ENCODE data around the gene RSAD1.
A peak's percentile ranks its signal among the peaks of the same experiment; 100 is the strongest.

RSAD1 gene

DNA sequence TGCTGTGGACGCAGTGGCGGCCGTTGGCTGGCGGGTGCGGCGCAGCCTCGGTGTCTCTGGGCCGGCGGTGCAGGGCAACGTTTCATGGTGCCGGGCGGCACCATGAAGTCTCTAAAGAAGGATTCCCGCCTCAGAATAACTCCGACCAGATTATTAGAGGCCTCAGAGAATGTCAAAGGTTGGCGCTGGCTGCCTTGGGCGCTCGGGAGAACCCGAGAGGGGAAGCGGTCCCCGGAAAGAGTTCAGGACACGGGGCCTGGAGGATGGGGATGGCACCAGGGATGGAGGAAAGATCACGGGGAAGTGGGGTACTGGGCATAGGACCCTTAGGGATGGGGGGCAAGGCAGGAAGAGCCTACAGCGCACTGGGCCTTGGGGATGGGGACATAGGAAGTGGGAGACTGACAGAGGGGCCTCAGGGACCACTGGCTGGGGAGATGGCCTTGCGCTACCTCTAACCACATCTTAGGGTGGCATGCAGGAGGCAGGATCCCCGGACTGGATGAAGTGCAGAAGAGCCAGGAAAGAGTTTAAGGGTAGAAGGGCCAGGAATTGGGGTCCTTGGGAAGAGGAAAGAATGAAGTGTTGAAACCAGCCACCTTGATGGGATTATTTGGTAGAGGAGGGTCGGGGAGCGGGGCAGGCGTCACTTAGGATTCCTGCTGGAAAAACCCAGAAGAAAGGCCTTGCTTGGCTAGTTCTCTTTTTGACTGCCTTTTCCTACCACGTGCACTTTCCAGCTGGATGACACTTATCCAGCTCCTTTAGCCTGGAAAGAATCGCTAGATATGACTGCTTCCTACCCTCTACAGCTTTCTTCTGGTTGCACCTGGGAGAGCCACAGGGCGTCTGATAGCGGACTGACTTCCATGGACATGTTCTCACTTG is 30.2 kb downstream of the RSAD1 start:
- H3K9ac ChIP-seq (ENCODE audit: low read length), result peak overlapping the region; percentile 71

DNA sequence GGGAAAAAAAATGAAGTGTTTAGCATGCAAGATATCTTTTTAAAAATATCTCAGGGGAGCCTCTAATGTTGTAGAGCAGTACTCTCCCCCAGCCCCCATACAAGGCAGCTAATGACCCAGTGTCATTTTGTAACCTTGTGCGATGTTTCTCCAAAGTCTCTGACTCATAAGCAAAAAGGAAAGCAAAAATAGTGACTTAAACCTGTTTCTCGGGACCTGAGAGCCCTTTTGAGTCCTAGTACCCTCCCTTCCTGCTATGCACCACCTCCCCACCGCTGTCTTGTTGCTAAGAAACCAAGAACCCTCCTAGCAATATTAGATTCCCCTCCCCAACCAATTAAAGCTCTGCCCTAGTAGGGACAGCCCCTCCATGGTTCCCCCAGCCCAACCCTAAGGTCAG is 32.4 kb downstream of the RSAD1 start:
- Histone ChIP-seq H3K79me2 (ENCODE audit: insufficient read depth, low read length) (no peaks in the 10 kb centered on the region), H3K9ac (ENCODE audit: low read length) (no peak overlapping the region)
- TF ChIP-seq, protein P1, sequence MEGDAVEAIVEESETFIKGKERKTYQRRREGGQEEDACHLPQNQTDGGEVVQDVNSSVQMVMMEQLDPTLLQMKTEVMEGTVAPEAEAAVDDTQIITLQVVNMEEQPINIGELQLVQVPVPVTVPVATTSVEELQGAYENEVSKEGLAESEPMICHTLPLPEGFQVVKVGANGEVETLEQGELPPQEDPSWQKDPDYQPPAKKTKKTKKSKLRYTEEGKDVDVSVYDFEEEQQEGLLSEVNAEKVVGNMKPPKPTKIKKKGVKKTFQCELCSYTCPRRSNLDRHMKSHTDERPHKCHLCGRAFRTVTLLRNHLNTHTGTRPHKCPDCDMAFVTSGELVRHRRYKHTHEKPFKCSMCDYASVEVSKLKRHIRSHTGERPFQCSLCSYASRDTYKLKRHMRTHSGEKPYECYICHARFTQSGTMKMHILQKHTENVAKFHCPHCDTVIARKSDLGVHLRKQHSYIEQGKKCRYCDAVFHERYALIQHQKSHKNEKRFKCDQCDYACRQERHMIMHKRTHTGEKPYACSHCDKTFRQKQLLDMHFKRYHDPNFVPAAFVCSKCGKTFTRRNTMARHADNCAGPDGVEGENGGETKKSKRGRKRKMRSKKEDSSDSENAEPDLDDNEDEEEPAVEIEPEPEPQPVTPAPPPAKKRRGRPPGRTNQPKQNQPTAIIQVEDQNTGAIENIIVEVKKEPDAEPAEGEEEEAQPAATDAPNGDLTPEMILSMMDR (IDR thresholded peaks at IDR 0.05; ENCODE audit: insufficient read depth, low read length, poor library complexity, severe bottlenecking), result no peak
- no peak for TF ChIP-seq EZH2phosphoT487 (conservative IDR thresholded peaks at IDR 0.05; ENCODE audit: low read length)

More for the DNA sequence above, 30.2 kb downstream of the RSAD1 start:
- H3K9me3 ChIP-seq (ENCODE audit: insufficient read depth, low read length), result no peaks in the 10 kb centered on the region
- H3K27ac ChIP-seq (ENCODE audit: low read depth, low read length), result no peak overlapping the region
- H3K9me2 ChIP-seq (replicated peaks; ENCODE audit: insufficient read depth, low read length), result no peaks in the 10 kb centered on the region
- H3K79me2 ChIP-seq (ENCODE audit: insufficient read depth, low read length), result no peaks in the 10 kb centered on the region
- H4K20me1 ChIP-seq (ENCODE audit: low read depth, low read length), result no peaks in the 10 kb centered on the region
- no peaks in the 10 kb centered on the region for H3K36me3 ChIP-seq (ENCODE audit: low read length)
- peak overlapping the region; percentile 82 for H3K4me2 ChIP-seq (ENCODE audit: low read depth, low read length, poor library complexity, severe bottlenecking)
- TF ChIP-seq EZH2phosphoT487 (conservative IDR thresholded peaks at IDR 0.05; ENCODE audit: low read length), result no peak
- TF ChIP-seq, protein P1 (IDR thresholded peaks at IDR 0.05; ENCODE audit: insufficient read depth, low read length, poor library complexity, severe bottlenecking), result no peak
- peak overlapping the region; percentile 100 for H2AFZ ChIP-seq (ENCODE audit: low read depth, low read length, severe bottlenecking)
- H3K27me3 ChIP-seq (ENCODE audit: low read length), result no peaks in the 10 kb centered on the region
- peak overlapping the region; percentile 69 for H3K4me3 ChIP-seq (ENCODE audit: insufficient read depth, low read length, poor library complexity, severe bottlenecking)
- peaks cover 6% of the 10 kb centered on the region for H3F3A ChIP-seq (ENCODE audit: insufficient read depth)

DNA sequence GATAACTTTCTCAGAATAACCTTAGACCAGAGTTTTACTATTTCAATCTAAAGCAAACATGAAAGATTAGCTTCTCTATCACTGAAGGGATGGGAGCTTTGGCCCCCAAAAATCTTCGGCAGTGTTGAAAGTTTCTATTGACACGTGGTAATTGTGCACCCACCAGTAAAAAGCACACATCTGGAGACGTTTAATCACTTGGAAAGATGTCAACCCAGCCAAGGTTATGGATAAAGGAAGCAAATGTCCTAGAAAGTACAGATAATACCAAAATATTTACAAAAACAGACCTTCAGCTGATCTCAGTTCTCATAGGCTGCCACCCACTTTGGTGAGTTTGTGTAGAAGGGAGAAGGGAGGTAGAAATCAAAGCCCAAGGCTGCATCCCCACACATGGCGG is 34.8 kb downstream of the RSAD1 start:
- TF ChIP-seq, protein P1 (IDR thresholded peaks at IDR 0.05; ENCODE audit: insufficient read depth, low read length, poor library complexity, severe bottlenecking), result no peak
- TF ChIP-seq EZH2phosphoT487 (conservative IDR thresholded peaks at IDR 0.05; ENCODE audit: low read length), result no peak
- Histone ChIP-seq H3K9me2 (replicated peaks; ENCODE audit: insufficient read depth, low read length) (no peaks in the 10 kb centered on the region), H3K4me2 (ENCODE audit: low read depth, low read length, poor library complexity, severe bottlenecking) (no peak overlapping the region)

More for the DNA sequence above, 32.4 kb downstream of the RSAD1 start:
- Histone ChIP-seq H3K4me2 (ENCODE audit: low read depth, low read length, poor library complexity, severe bottlenecking) (no peak overlapping the region), H3K27ac (ENCODE audit: low read depth, low read length) (no peak overlapping the region), H3F3A (ENCODE audit: insufficient read depth) (peaks cover 6% of the 10 kb centered on the region), H3K36me3 (ENCODE audit: low read length) (no peaks in the 10 kb centered on the region), H4K20me1 (ENCODE audit: low read depth, low read length) (no peaks in the 10 kb centered on the region), H3K4me3 (ENCODE audit: insufficient read depth, low read length, poor library complexity, severe bottlenecking) (no peak overlapping the region), H3K27me3 (ENCODE audit: low read length) (no peaks in the 10 kb centered on the region), H2AFZ (ENCODE audit: low read depth, low read length, severe bottlenecking) (no peak overlapping the region), H3K9me3 (ENCODE audit: insufficient read depth, low read length) (no peaks in the 10 kb centered on the region), H3K9me2 (replicated peaks; ENCODE audit: insufficient read depth, low read length) (no peaks in the 10 kb centered on the region)

More for the DNA sequence above, 34.8 kb downstream of the RSAD1 start:
- Histone ChIP-seq H4K20me1 (ENCODE audit: low read depth, low read length) (no peaks in the 10 kb centered on the region), H3K9ac (ENCODE audit: low read length) (no peak overlapping the region), H3K9me3 (ENCODE audit: insufficient read depth, low read length) (no peaks in the 10 kb centered on the region), H2AFZ (ENCODE audit: low read depth, low read length, severe bottlenecking) (no peak overlapping the region), H3K27ac (ENCODE audit: low read depth, low read length) (no peak overlapping the region), H3K79me2 (ENCODE audit: insufficient read depth, low read length) (no peaks in the 10 kb centered on the region), H3F3A (ENCODE audit: insufficient read depth) (no peaks in the 10 kb centered on the region), H3K36me3 (ENCODE audit: low read length) (no peaks in the 10 kb centered on the region), H3K27me3 (ENCODE audit: low read length) (no peaks in the 10 kb centered on the region), H3K4me3 (ENCODE audit: insufficient read depth, low read length, poor library complexity, severe bottlenecking) (no peak overlapping the region)
